ENCODE measurements around the gene CRYBA4. TPM values are rescaled to one million over a fixed set of nuclear protein-coding genes. Genes with fewer than 3 reads are reported as not detected.
A peak's percentile ranks its signal among the peaks of the same experiment; 100 is the strongest.

Gene CRYBA4
- total RNA-seq, 4 donors from 2014 or later: not detected

- Histone ChIP-seq H3K27ac (no peak overlapping the region), H3K4me3 (no peak overlapping the region), H3K36me3 (peaks cover 8% of the 10 kb centered on the region), H3K9me3 (no peaks in the 10 kb centered on the region), H3K4me1 (peaks cover 30% of the 10 kb centered on the region), H3K27me3 (no peaks in the 10 kb centered on the region)
- no peak for TF ChIP-seq POLR2AphosphoS5 (IDR thresholded peaks at IDR 0.05)
- TF ChIP-seq CTCF (IDR thresholded peaks at IDR 0.05): no peak
- DNase-seq (ENCODE audit: low spot score in 2 of 2): no peak
- 44% methylated on average over 6 of the region's 11 CpGs for WGBS
Measured at GRCh38 chr22:26585104-26585790, 36.5 kb upstream of the CRYBA4 start.

- Histone ChIP-seq H3K4me1 (peaks cover 38% of the 10 kb centered on the region), H3K36me3 (peaks cover 8% of the 10 kb centered on the region), H3K27ac (no peak overlapping the region), H3K4me3 (peak overlapping the region; percentile 3), H3K27me3 (no peaks in the 10 kb centered on the region), H3K9me3 (no peaks in the 10 kb centered on the region)
- WGBS: 61% methylated on average over 11 of the region's 11 CpGs
- no peak for DNase-seq (ENCODE audit: low spot score in 2 of 2)
- TF ChIP-seq EP300 (IDR thresholded peaks at IDR 0.05): no peak
Measured at GRCh38 chr22:26586556-26587325, 35.0 kb upstream of the CRYBA4 start.

- H3K4me3 ChIP-seq: no peak overlapping the region
- H3K27ac ChIP-seq: no peak overlapping the region
- no peak for DNase-seq (ENCODE audit: low spot score in 2 of 2)
- no peak for TF ChIP-seq CTCF (IDR thresholded peaks at IDR 0.05)
- no peak for TF ChIP-seq POLR2A (IDR thresholded peaks at IDR 0.05)
- TF ChIP-seq EP300 (IDR thresholded peaks at IDR 0.05): no peak
- no peak for TF ChIP-seq POLR2AphosphoS5 (IDR thresholded peaks at IDR 0.05)
- H3K36me3 ChIP-seq: no peaks in the 10 kb centered on the region
- H3K4me1 ChIP-seq: peaks cover 42% of the 10 kb centered on the region
- WGBS: 93% methylated on average over 4 of the region's 4 CpGs
- no peaks in the 10 kb centered on the region for H3K27me3 ChIP-seq
- H3K9me3 ChIP-seq: no peaks in the 10 kb centered on the region
Measured at GRCh38 chr22:26587991-26588613, 33.7 kb upstream of the CRYBA4 start.

- WGBS: 61% methylated on average over 14 of the region's 14 CpGs
- H3K36me3 ChIP-seq: no peaks in the 10 kb centered on the region
- DNase-seq (ENCODE audit: low spot score in 2 of 2): no peak
- H3K27me3 ChIP-seq: no peaks in the 10 kb centered on the region
- H3K9me3 ChIP-seq: no peaks in the 10 kb centered on the region
- H3K4me3 ChIP-seq: peak overlapping the region; percentile 67
- peaks cover 42% of the 10 kb centered on the region for H3K4me1 ChIP-seq
- TF ChIP-seq POLR2A (IDR thresholded peaks at IDR 0.05) (no peak), EP300 (IDR thresholded peaks at IDR 0.05) (no peak), POLR2AphosphoS5 (IDR thresholded peaks at IDR 0.05) (no peak), CTCF (IDR thresholded peaks at IDR 0.05) (no peak)
- H3K27ac ChIP-seq: peak overlapping the region; percentile 69
Measured at GRCh38 chr22:26588729-26589366, 32.9 kb upstream of the CRYBA4 start.

GRCh38 chr22:26589367-26589844 is 32.4 kb upstream of the CRYBA4 start:
- Histone ChIP-seq H3K9me3 (no peaks in the 10 kb centered on the region), H3K36me3 (no peaks in the 10 kb centered on the region), H3K4me1 (peaks cover 42% of the 10 kb centered on the region), H3K4me3 (peak overlapping the region; percentile 67), H3K27ac (peak overlapping the region; percentile 69), H3K27me3 (no peaks in the 10 kb centered on the region)
- TF ChIP-seq CTCF (IDR thresholded peaks at IDR 0.05) (no peak), POLR2AphosphoS5 (IDR thresholded peaks at IDR 0.05) (no peak), EP300 (IDR thresholded peaks at IDR 0.05) (no peak), POLR2A (IDR thresholded peaks at IDR 0.05) (no peak)
- 0% methylated on average over 16 of the region's 44 CpGs for WGBS
- DNase-seq (ENCODE audit: low spot score in 2 of 2): no peak
